GM10266 (cell line): Measurements from ENCODE around the gene SLC4A1AP.

ENCODE experiments used
- DNase-seq: peaks from one replicate; pipeline ENCODE4 v3.0.0; 2012; ENCODE audit errors: extremely low spot score
- TF ChIP-seq, protein P1 (sequence below): IDR thresholded peaks from 2 replicates; pipeline ENCODE4 v1.5.1; 2012; ENCODE audit warnings: mild to moderate bottlenecking, low read depth; ENCODE audit not compliant: control insufficient read depth, insufficient read depth; ENCODE audit errors: missing control alignments

Gene SLC4A1AP

DNA sequence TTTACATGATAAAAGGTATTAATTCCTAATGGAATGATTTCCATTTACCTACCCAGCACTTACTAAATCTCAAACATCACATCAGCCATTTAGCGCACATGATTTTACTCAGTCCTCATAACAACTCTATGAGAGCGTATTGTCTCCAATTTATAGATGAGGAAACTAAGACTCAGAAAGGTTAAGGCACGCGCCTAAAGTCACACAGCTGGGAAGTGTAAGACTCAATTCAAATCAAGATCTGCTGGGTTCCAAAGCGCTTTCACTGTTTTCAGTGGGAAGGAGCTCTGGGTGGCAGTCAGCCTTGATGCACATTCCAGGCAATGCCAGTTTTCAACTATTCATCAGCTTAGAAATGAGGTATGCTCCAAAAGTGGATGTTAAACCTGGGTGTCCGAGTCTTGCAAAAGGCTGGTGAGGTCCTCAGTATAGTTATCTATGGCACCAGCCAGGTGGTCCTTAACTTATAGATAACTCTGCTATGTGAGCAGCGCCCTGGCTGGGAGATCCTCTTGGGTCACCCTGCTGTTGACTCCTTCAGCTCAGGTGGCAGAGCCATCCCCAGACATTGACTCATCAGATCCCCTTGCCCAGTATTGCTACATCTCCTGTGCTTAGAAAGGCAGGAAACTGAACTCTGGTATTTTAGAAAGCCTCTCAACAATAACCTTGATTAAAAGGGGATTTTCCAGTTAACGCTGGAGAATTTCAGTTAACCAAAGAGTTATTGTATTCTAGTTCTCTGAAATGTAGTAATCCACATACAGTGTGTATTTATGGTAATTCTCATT is 47.1 kb downstream of the SLC4A1AP start:
- DNase-seq: no peak
- TF ChIP-seq, protein P1, sequence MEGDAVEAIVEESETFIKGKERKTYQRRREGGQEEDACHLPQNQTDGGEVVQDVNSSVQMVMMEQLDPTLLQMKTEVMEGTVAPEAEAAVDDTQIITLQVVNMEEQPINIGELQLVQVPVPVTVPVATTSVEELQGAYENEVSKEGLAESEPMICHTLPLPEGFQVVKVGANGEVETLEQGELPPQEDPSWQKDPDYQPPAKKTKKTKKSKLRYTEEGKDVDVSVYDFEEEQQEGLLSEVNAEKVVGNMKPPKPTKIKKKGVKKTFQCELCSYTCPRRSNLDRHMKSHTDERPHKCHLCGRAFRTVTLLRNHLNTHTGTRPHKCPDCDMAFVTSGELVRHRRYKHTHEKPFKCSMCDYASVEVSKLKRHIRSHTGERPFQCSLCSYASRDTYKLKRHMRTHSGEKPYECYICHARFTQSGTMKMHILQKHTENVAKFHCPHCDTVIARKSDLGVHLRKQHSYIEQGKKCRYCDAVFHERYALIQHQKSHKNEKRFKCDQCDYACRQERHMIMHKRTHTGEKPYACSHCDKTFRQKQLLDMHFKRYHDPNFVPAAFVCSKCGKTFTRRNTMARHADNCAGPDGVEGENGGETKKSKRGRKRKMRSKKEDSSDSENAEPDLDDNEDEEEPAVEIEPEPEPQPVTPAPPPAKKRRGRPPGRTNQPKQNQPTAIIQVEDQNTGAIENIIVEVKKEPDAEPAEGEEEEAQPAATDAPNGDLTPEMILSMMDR: no peak

DNA sequence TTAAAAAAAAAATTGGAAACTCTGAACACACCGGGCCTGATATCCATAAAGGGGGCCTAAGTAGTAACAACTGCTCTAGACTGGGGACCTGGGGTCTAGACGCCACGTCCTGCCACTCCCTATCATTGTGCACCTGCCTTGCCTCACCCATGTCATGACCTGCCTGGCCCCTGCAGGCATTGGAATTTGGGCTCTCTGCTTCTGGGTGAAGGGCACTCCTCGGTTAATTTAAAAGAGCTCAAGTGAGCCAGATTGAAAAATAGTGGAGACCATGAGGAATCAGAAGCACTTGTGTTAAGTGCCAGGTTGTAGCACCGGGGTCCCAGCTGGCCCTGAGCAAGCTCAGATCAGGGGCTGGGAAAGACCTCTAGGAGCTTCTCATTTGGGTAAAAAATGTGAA is 48.1 kb downstream of the SLC4A1AP start:
- DNase-seq: no peak
- TF ChIP-seq, protein P1: no peak

DNA sequence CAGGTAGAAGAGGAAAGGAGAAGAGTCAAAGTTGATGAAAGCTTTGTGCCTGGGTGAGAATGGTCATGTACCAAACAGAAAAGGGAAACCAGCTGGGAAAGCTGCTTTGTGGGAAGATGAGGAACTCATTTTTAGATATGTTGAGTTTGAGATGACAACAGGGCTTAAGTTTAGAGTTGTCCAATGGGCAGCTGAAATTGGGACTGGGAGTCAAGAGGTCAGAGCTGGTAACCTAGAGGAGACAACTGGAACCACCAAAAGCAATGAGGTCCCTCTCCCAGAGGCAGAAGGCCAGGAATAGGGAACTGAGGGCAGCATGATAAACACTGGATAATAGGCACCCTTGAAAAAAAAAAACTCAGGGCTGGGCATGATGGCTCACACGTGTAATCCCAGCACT is 48.8 kb downstream of the SLC4A1AP start:
- no peak for DNase-seq
- TF ChIP-seq, protein P1: no peak

DNA sequence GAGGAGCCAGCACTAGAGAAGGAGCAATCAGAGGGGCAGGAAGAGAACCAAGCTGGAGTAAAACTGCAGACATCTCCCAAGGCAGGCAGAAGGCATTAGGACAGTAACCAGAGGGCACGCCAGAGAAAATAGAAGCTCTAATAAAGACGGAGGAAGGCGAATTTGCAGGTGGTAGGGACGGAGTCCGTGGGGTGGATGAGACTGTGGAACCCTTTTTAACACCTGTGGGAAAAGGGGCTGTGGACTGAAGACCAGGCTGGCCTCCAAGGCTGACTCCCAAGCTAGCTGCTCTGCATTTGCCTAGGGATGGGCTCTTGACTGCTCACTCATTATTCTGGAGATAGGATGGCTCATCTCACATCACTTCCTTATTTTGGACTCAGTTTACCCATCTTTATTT is 49.5 kb downstream of the SLC4A1AP start:
- DNase-seq: no peak
- TF ChIP-seq, protein P1: no peak

DNA sequence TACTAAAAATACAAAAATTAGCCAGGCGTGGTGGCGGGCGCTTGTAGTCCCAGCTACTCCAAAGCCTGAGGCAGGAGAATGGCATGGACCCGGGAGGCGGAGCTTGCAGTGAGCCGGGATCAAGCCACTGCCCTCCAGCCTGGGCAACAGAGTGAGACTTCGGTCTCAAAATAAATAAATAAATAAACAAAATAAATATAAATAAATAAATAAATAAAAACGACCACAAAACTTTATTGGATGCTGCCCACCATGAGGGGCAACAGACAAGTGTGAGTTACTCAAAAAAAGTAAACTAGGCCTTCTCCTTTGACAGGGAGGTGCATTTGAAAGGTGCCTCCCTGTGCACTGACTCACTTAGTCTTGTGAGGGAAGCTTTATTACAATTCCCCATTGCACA is 50.4 kb downstream of the SLC4A1AP start:
- DNase-seq: no peak
- TF ChIP-seq, protein P1: no peak

DNA sequence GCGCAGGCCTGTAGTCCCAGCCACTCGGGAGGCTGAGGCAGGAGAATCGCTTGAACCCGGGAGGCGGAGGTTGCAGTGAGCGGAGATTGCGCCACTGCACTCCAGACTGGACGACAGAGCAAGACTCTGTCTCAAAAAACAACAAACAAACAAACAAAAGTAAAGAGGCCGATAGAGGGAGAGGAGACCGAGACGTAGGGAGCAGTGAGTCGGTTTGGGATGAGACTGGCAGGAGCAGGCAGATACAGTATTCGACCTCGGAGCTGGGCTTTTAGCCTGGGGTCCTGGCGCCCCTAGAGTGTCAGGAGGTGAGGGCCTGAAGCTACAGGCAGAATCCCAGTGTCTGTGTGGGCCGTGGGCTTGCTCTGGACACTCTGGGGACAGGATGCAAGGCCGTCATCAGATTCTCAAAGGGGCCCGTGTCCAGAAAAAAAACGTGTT is 51.2 kb downstream of the SLC4A1AP start:
- no peak for DNase-seq
- TF ChIP-seq, protein P1: no peak
